Raji (cell line): Measurements from ENCODE around the gene SORCS2.

Experiments
- POLR2A ChIP-seq: IDR thresholded peaks from 2 replicates; pipeline ENCODE4 v1.6.1; 2011; ENCODE audit warnings: low read depth, low read length, control low read depth; ENCODE audit not compliant: insufficient read depth

Gene SORCS2

GRCh38 chr4:7217474-7218321, 25.4 kb downstream of the SORCS2 start:
- TF ChIP-seq POLR2A: no peak

GRCh38 chr4:7218686-7219085, 26.3 kb downstream of the SORCS2 start:
- TF ChIP-seq POLR2A: no peak

GRCh38 chr4:7222521-7222920, 30.2 kb downstream of the SORCS2 start:
- no peak for TF ChIP-seq POLR2A

- TF ChIP-seq POLR2A: no peak
Measured at GRCh38 chr4:7223541-7223940, 31.2 kb downstream of the SORCS2 start.

- TF ChIP-seq POLR2A: no peak
Measured at GRCh38 chr4:7224001-7224400, 31.7 kb downstream of the SORCS2 start.

GRCh38 chr4:7224878-7225533, 32.7 kb downstream of the SORCS2 start:
- TF ChIP-seq POLR2A: no peak

- TF ChIP-seq POLR2A: no peak
Measured at GRCh38 chr4:7226439-7226838, 34.1 kb downstream of the SORCS2 start.

GRCh38 chr4:7227008-7227407, 34.7 kb downstream of the SORCS2 start:
- no peak for TF ChIP-seq POLR2A

- TF ChIP-seq POLR2A: no peak
Measured at GRCh38 chr4:7228734-7229133, 36.4 kb downstream of the SORCS2 start.

GRCh38 chr4:7232061-7232650, 39.8 kb downstream of the SORCS2 start:
- TF ChIP-seq POLR2A: no peak

GRCh38 chr4:7233006-7233580, 40.8 kb downstream of the SORCS2 start:
- TF ChIP-seq POLR2A: no peak

GRCh38 chr4:7233601-7234000, 41.3 kb downstream of the SORCS2 start:
- TF ChIP-seq POLR2A: no peak

- no peak for TF ChIP-seq POLR2A
Measured at GRCh38 chr4:7234355-7235029, 42.2 kb downstream of the SORCS2 start.

- TF ChIP-seq POLR2A: no peak
Measured at GRCh38 chr4:7235030-7235380, 42.7 kb downstream of the SORCS2 start.

- no peak for TF ChIP-seq POLR2A
Measured at GRCh38 chr4:7236847-7237246, 44.5 kb downstream of the SORCS2 start.
